Lower lobe of right lung (tissue), 2 donors: ENCODE measurements around the gene ZNF500. TPM values are rescaled to one million over a fixed set of nuclear protein-coding genes. Genes with fewer than 3 reads are reported as not detected.

Experiments
- ATAC-seq, 2 donors: fragments of 200-7000 bp; cut with Tn5 transposase; one replicate each; pipeline ENCODE4 v1.9.1; 2020 to 2022; ENCODE audit warnings: mild to moderate bottlenecking in 2 of 2, moderate library complexity in 2 of 2
- DNase-seq: peaks from one replicate; pipeline ENCODE4 v3.0.0-alpha.2; 2020
- H3K27ac ChIP-seq: fragments of 200-600 bp; one replicate; pipeline ENCODE4 v1.8.0; 2022
- H3K27me3 ChIP-seq: fragments of 200-600 bp; one replicate; pipeline ENCODE4 v1.8.0; 2022; ENCODE audit warnings: low read depth
- H3K36me3 ChIP-seq: fragments of 200-600 bp; one replicate; pipeline ENCODE4 v1.8.0; 2022; ENCODE audit warnings: mild to moderate bottlenecking
- H3K4me1 ChIP-seq: fragments of 200-600 bp; one replicate; pipeline ENCODE4 v1.8.0; 2022
- H3K4me3 ChIP-seq: fragments of 200-600 bp; one replicate; pipeline ENCODE4 v1.8.0; 2022; ENCODE audit warnings: mild to moderate bottlenecking
- H3K9me3 ChIP-seq: fragments of 200-600 bp; one replicate; pipeline ENCODE4 v1.8.0; 2022
- CTCF ChIP-seq: fragments of 200-600 bp; IDR thresholded peaks from one replicate; pipeline ENCODE4 v1.8.0; 2022; ENCODE audit warnings: antibody characterized with exemption, mild to moderate bottlenecking
- intact Hi-C: fragments of 100-400 bp; cut with DNase I; formaldehyde crosslinking; loops from one replicate; pipeline ENCODE4 v1.11.0; 2022
- total RNA-seq: library from RNA; stranded (reverse); fragmentation: NEBNext Ultra II Directional; extraction: Animal tissue kit (Norgen Biotek cat#: 25700); gene quantifications from one replicate; pipeline ENCODE4 v1.2.1, GENCODE V29; 2021
- donor health status: DM: no; HTN: yes; CAD: no; lungs with severe emphysema.

Gene ZNF500
- total RNA-seq, 1 donor from 2014 or later = 13.4 TPM

- Histone ChIP-seq H3K9me3 (no peaks in the 10 kb centered on the region), H3K4me1 (no peaks in the 10 kb centered on the region), H3K27ac (no peak overlapping the region), H3K4me3 (no peak overlapping the region), H3K27me3 (no peaks in the 10 kb centered on the region), H3K36me3 (no peaks in the 10 kb centered on the region)
- TF ChIP-seq CTCF = no peak
- intact Hi-C loops = no loop called here
- DNase-seq (no peak), ATAC-seq (peak in 1 of 2 donors; percentile 9)
These were observed 17.0 kb upstream of the ZNF500 start for GRCh38 chr16:4783951-4784336.

- peak in 1 of 2 donors; percentile 6 for ATAC-seq
- H3K9me3 ChIP-seq = no peaks in the 10 kb centered on the region
- H3K4me1 ChIP-seq = no peaks in the 10 kb centered on the region
- H3K4me3 ChIP-seq = no peak overlapping the region
- no peak overlapping the region for H3K27ac ChIP-seq
- no peak for TF ChIP-seq CTCF
- H3K36me3 ChIP-seq = no peaks in the 10 kb centered on the region
- intact Hi-C loops = no loop called here
- DNase-seq = no peak
- H3K27me3 ChIP-seq = no peaks in the 10 kb centered on the region
These were observed 16.4 kb upstream of the ZNF500 start for GRCh38 chr16:4783251-4783950.

GRCh38 chr16:4780235-4780634 is 13.3 kb upstream of the ZNF500 start:
- Histone ChIP-seq H3K27me3 (no peaks in the 10 kb centered on the region), H3K4me1 (no peaks in the 10 kb centered on the region), H3K27ac (no peak overlapping the region), H3K9me3 (no peaks in the 10 kb centered on the region), H3K4me3 (no peak overlapping the region), H3K36me3 (no peaks in the 10 kb centered on the region)
- no peak for DNase-seq
- intact Hi-C loops = no loop called here
- no peak for TF ChIP-seq CTCF
- no peak for ATAC-seq

DNA sequence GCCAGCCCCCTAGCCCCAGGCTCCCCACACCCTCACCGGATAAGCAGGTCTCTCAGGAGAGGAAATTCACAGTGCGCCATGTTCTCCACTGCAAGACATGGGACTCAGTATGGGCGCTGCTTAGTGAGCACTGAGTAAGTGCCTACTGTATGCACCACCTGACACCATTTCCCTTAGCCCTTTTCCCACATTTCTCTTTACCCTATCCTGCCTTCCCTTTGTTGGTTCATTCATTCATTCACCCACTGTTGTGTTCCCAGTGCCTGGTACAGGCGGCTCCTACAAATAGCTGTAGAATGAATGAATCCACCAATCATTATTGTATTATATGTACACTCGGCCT is 11.1 kb upstream of the ZNF500 start:
- no peaks in the 10 kb centered on the region for H3K9me3 ChIP-seq
- no peaks in the 10 kb centered on the region for H3K4me1 ChIP-seq
- DNase-seq (no peak), ATAC-seq (no peak)
- H3K36me3 ChIP-seq = no peaks in the 10 kb centered on the region
- H3K27ac ChIP-seq = no peak overlapping the region
- intact Hi-C loops = no loop called here
- no peak overlapping the region for H3K4me3 ChIP-seq
- TF ChIP-seq CTCF = no peak
- H3K27me3 ChIP-seq = no peaks in the 10 kb centered on the region

GRCh38 chr16:4777339-4778049 is 10.5 kb upstream of the ZNF500 start:
- no peak overlapping the region for H3K27ac ChIP-seq
- no peak overlapping the region for H3K4me3 ChIP-seq
- no peak for TF ChIP-seq CTCF
- H3K4me1 ChIP-seq = no peaks in the 10 kb centered on the region
- H3K36me3 ChIP-seq = no peaks in the 10 kb centered on the region
- ATAC-seq = no peak
- no peaks in the 10 kb centered on the region for H3K27me3 ChIP-seq
- DNase-seq = no peak
- H3K9me3 ChIP-seq = no peaks in the 10 kb centered on the region
- intact Hi-C loops = no loop called here
